ENCODE results near the gene IMP3. TPM values are rescaled to one million over a fixed set of nuclear protein-coding genes. Genes with fewer than 3 reads are reported as not detected.

Gene IMP3
- total RNA-seq, 2 experiments from 2014 or later: 101 to 174 TPM

GRCh38 chr15:75677465-75678323 is 37.7 kb upstream of the IMP3 start:
- Histone ChIP-seq H3K4me1 (ENCODE audit: insufficient read depth, low read length, poor library complexity, severe bottlenecking) (no peaks in the 10 kb centered on the region), H3K27ac (ENCODE audit: low read depth, low read length, poor library complexity, severe bottlenecking) (no peak overlapping the region), H3K36me3 (ENCODE audit: insufficient read depth, low read length) (no peaks in the 10 kb centered on the region), H2AFZ (ENCODE audit: low read length) (no peak overlapping the region), H3K9me2 (ENCODE audit: insufficient read depth, low read length) (no peaks in the 10 kb centered on the region), H4K20me1 (ENCODE audit: insufficient read depth, low read length) (no peaks in the 10 kb centered on the region), H3K4me2 (ENCODE audit: low read length) (no peak overlapping the region), H3K9me3 (ENCODE audit: low read length) (no peaks in the 10 kb centered on the region), H3K79me2 (ENCODE audit: insufficient read depth, low read depth, low read length) (no peaks in the 10 kb centered on the region), H3K4me3 (ENCODE audit: low read depth, low read length, poor library complexity, severe bottlenecking) (no peak overlapping the region)
- TF ChIP-seq CTCF (conservative IDR thresholded peaks at IDR 0.05; ENCODE audit: low read length) (no peak), EZH2phosphoT487 (IDR thresholded peaks at IDR 0.05; ENCODE audit: borderline replicate concordance, low read depth, low read length) (no peak)
- ChIA-PET POLR2A (no interaction called here), CTCF (ENCODE audit: unreplicated experiment) (no interaction called here)
- DNase-seq (ENCODE audit: low spot score): no peak
- intact Hi-C loops (cut with micrococcal nuclease; ENCODE audit: unreplicated experiment): no loop called here
- BruUV-seq (replicated peaks): no TSS peak

GRCh38 chr15:75676688-75677464 is 36.9 kb upstream of the IMP3 start:
- no peaks in the 10 kb centered on the region for H3K9me3 ChIP-seq (ENCODE audit: low read length)
- no peaks in the 10 kb centered on the region for H4K20me1 ChIP-seq (ENCODE audit: insufficient read depth, low read length)
- no peak overlapping the region for H3K4me3 ChIP-seq (ENCODE audit: low read depth, low read length, poor library complexity, severe bottlenecking)
- no peaks in the 10 kb centered on the region for H3K36me3 ChIP-seq (ENCODE audit: insufficient read depth, low read length)
- intact Hi-C loops (cut with micrococcal nuclease; ENCODE audit: unreplicated experiment): no loop called here
- no peak for TF ChIP-seq CTCF (conservative IDR thresholded peaks at IDR 0.05; ENCODE audit: low read length)
- TF ChIP-seq EZH2phosphoT487 (IDR thresholded peaks at IDR 0.05; ENCODE audit: borderline replicate concordance, low read depth, low read length): no peak
- ChIA-PET POLR2A (no interaction called here), CTCF (ENCODE audit: unreplicated experiment) (no interaction called here)
- BruUV-seq (replicated peaks): no TSS peak
- no peaks in the 10 kb centered on the region for H3K9me2 ChIP-seq (ENCODE audit: insufficient read depth, low read length)
- H3K79me2 ChIP-seq (ENCODE audit: insufficient read depth, low read depth, low read length): no peaks in the 10 kb centered on the region
- no peak for DNase-seq (ENCODE audit: low spot score)
- H3K27ac ChIP-seq (ENCODE audit: low read depth, low read length, poor library complexity, severe bottlenecking): no peak overlapping the region
- no peaks in the 10 kb centered on the region for H3K4me1 ChIP-seq (ENCODE audit: insufficient read depth, low read length, poor library complexity, severe bottlenecking)
- no peak overlapping the region for H3K4me2 ChIP-seq (ENCODE audit: low read length)
- H2AFZ ChIP-seq (ENCODE audit: low read length): no peak overlapping the region

Data from OCI-LY7 (cell line).